ENCODE measurements around the gene TP53I11. TPM values are rescaled to one million over a fixed set of nuclear protein-coding genes. Genes with fewer than 3 reads are reported as not detected.
A peak's percentile ranks its signal among the peaks of the same experiment; 100 is the strongest.

TP53I11 gene
- total and polyA plus RNA-seq, 12 donors: 22.8 to 89.4 (median 32.7) TPM

DNA sequence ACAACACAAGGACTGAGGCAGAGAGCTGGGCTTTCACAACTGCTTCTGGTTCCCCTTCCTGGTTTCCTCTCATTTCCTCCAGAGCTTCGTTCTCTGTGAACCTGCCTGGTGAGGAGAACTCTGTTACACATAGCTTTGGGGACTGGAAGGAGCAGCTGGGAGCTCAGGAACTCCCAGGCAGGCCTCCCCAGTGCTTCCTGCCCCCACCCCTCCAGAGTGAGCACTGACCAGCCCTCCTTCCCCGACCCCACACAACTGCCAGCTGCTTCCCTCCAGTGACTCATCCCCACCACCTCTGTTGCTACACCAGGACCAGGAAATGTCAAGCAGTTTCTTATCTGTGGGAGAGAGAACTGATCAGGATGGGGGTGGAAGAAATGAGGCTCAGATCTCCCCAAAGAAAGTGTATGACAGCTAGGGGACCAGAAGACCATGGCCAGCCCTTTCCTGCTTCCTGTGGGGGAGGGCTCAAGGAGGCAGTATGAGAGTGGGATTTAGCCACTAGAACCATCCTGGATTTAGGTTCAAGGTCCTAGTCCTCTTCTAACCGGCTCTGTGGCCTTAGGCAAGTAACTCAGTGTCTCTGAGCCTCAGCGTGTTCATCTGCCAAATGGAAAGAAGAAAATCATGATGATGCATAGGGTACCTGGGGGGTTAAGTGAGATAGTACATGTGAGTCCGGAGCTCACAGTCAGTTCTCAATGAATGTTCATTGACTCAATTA lies 4.5 kb upstream of the TP53I11 start:
- DNase-seq (peak; percentile 44 to 70), ATAC-seq (peak; percentile 26 to 83 (median 54))
- peak overlapping the region in 6 of 10 donors; percentile 19 to 81 (median 43) for H3K27ac ChIP-seq
- TF ChIP-seq, protein P1, sequence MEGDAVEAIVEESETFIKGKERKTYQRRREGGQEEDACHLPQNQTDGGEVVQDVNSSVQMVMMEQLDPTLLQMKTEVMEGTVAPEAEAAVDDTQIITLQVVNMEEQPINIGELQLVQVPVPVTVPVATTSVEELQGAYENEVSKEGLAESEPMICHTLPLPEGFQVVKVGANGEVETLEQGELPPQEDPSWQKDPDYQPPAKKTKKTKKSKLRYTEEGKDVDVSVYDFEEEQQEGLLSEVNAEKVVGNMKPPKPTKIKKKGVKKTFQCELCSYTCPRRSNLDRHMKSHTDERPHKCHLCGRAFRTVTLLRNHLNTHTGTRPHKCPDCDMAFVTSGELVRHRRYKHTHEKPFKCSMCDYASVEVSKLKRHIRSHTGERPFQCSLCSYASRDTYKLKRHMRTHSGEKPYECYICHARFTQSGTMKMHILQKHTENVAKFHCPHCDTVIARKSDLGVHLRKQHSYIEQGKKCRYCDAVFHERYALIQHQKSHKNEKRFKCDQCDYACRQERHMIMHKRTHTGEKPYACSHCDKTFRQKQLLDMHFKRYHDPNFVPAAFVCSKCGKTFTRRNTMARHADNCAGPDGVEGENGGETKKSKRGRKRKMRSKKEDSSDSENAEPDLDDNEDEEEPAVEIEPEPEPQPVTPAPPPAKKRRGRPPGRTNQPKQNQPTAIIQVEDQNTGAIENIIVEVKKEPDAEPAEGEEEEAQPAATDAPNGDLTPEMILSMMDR (IDR thresholded peaks at IDR 0.05): no peak
- intact Hi-C loops (cut with DNase I): loop anchor here in 1 of 10 donors (10.0 kb wide), 1 partner anchor 70 kb away; no protein-coding TSS in a partner anchor
- no peak overlapping the region for H3K4me3 ChIP-seq
- no peaks in the 10 kb centered on the region for H3K36me3 ChIP-seq
- WGBS, 2 donors: 64 to 66% methylated on average over 5 of the region's 5 CpGs
- peaks cover 0 to 52% (median 30%) of the 10 kb centered on the region in 9 donors for H3K4me1 ChIP-seq
- H3K9me3 ChIP-seq: no peaks in the 10 kb centered on the region
- peaks cover 0 to 4% (median 0%) of the 10 kb centered on the region in 7 donors for H3K27me3 ChIP-seq

DNA sequence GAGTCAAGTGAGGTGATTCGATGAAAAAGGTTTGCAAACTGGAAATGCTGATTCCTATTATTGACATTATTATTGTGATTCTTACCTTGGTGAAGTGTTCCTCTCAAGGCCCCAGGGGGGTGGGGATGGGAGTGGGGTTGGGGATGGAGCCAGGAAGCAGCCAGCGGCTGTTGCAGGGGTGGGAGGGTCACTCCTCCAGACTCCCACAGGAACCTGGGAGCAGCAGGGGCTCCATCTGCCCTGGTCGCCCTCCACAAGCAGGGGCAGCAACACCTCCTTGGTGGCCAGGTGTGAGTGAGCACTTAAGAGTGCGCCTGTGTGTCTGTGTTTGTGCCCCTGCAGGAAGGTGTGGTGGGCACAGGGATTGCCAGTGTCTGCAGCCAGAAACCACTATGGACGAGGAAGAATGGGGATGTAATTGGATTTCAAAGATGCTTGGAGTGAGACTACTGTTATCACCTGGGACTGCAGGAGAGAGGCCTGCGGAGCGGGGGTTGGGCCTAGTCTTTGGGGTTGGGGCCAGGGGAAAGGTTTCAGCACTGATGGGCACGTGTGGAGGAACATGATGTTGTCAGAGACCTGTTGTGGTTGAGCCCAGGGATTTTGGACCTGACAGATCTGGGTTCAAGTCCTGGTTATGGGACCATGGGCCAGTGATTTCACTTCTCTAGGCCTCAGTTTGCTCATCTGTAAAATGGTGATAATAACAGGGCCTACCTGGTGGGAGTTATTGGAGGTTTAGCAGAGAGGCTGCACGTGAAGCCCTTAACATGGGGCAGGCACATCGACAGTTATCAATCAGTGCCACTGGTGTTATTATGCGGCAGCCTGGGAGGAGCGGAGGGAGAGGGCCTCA lies 3.6 kb upstream of the TP53I11 start:
- no peaks in the 10 kb centered on the region for H3K9me3 ChIP-seq
- TF ChIP-seq, protein P1 (IDR thresholded peaks at IDR 0.05): no peak
- DNase-seq (no peak), ATAC-seq (no peak)
- peak overlapping the region in 6 of 10 donors; percentile 19 to 81 (median 43) for H3K27ac ChIP-seq
- whole genome bisulfite sequencing, 2 donors: 76 to 82% methylated on average over 12 of the region's 12 CpGs
- intact Hi-C loops (cut with DNase I): loop anchor here in 5 of 10 donors (5.0 to 10.0 kb wide), 3 partner anchors 68 to 93 kb away; no protein-coding TSS in a partner anchor
- H3K4me1 ChIP-seq: peaks cover 0 to 58% (median 30%) of the 10 kb centered on the region in 9 donors
- H3K27me3 ChIP-seq: peaks cover 0 to 4% (median 0%) of the 10 kb centered on the region in 7 donors
- H3K4me3 ChIP-seq: no peak overlapping the region
- H3K36me3 ChIP-seq: no peaks in the 10 kb centered on the region

DNA sequence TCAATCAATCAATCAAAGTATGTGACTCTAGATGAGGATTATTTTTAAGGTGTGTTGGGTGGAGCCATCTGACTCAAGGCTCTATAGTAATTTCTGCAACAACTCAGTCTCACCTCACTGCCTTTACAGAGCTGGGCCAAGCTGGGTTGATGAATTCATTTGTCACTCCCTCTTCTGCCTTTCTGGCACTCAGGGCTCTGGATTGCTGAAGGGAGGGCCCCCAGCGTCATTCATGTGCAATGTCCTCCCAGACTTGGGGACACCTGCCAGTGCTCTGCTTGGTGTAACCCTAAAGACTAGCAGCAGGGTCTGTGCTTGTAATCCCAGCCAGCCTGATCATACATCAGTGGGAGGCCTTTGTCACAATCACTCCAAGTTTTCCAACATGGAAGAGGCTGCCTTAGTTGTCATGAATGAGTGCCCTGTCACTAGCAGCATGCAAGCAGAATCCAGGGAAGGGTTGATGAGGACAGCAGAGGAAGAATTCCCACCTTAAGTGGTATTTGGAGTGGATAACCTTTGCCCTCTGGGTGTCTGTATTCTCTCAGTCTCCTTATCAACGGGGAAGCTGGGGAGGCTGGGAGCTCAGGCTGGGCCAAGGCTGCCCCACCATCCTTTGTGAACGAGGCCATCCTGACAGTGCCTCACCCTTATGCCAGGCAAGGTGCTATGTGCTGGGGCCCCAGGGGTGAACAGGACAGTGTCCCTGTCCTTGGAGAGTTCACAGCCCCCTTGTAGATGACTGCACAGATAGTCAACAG lies 2.0 kb upstream of the TP53I11 start:
- TF ChIP-seq, protein P1 (IDR thresholded peaks at IDR 0.05): no peak
- Histone ChIP-seq H3K36me3 (no peaks in the 10 kb centered on the region), H3K27me3 (peaks cover 0 to 4% (median 0%) of the 10 kb centered on the region in 7 donors), H3K4me3 (no peak overlapping the region), H3K9me3 (no peaks in the 10 kb centered on the region), H3K4me1 (peaks cover 4 to 74% (median 34%) of the 10 kb centered on the region in 9 donors), H3K27ac (no peak overlapping the region)
- ATAC-seq (no peak), DNase-seq (no peak)
- intact Hi-C loops (cut with DNase I): loop anchor here in 5 of 10 donors (5.0 to 10.0 kb wide), 3 partner anchors 70 to 95 kb away; no protein-coding TSS in a partner anchor
- WGBS, 2 donors: 47 to 62% methylated on average over 3 of the region's 3 CpGs
